ENCODE results near the gene CDH4.

GRCh38 chr20:61736751-61737310, 484.8 kb downstream of the CDH4 start:
- TF ChIP-seq EP300 (IDR thresholded peaks at IDR 0.05; ENCODE audit: borderline replicate concordance), result no peak
- TF ChIP-seq CEBPB (IDR thresholded peaks at IDR 0.05), result no peak
- no peak for TF ChIP-seq YY1 (IDR thresholded peaks at IDR 0.05; ENCODE audit: low read depth)
- TF ChIP-seq NFIC (IDR thresholded peaks at IDR 0.05), result no peak
- no peak for TF ChIP-seq CREB1 (IDR thresholded peaks at IDR 0.05; ENCODE audit: low read depth)
- TF ChIP-seq EGR1 (IDR thresholded peaks at IDR 0.05), result no peak

Data from Ishikawa (cell line).